Measurements from ENCODE around the gene NEK5. TPM values are rescaled to one million over a fixed set of nuclear protein-coding genes. Genes with fewer than 3 reads are reported as not detected.
A peak's percentile ranks its signal among the peaks of the same experiment; 100 is the strongest.
"Not testable (repeated sequence)": the region's sequence is repeated elsewhere in the genome, so short reads cannot be mapped to it uniquely, and the experiment has no call there.

The NEK5 gene
- total RNA-seq, 1 donor from 2014 or later: 0.94 TPM

DNA sequence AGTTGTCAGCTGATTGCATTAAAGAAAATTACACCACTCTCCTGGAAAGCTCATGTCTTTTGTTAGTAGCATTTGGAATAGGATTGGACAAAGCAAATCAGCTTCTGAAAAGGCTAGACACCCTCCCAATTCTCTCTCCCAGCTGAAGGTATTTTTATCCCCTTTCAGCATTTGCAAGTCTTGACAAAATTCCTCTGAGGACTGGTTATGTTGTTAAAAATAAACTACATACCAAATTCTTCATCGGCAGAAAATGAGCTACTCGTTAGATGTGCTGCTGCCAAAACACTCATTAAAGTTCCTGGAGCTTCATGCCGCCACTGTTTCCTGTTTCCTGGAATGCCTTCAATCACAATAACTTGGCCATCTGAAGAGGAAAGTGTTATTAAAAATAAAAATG is 67.3 kb downstream of the NEK5 start:
- DNase-seq: no peak

DNA sequence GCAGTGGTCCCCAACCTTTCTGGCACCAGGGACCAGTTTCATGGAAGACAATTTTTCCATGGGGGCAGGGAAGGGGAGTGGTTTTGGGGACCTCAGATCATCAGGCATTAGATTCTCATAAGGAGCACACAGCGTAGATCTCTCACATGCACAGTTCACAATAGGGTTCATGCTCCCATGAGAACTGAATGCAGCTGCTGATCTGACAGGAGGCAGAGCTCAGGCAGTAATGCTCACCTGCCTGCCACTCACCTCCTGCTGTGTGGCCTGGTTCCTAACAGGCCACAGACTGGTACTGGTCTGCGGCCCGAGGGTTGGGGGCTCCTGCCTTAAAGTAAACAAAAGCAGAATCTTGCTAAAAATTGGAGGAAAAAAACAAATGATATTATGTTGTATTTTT is 67.8 kb downstream of the NEK5 start:
- not testable (repeated sequence) for DNase-seq

DNA sequence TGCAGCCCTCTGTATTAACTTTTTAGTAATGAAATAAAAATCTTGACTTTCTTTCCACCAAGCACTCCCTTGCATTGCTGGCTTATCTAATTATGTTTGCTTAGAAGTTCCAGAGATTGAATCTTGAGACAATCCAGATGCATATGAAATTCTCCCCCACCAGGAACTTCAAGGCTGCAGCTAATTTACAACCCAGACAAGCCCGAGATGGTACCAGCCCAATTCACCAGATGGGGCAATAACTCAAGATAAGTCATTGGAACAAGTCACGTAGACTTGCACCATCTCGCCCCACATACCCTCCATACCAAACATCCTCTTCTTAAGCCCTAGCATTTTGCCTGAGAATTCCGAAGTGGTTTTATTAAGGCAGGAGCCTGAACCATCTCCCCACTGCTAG is 75.4 kb downstream of the NEK5 start:
- no peak for DNase-seq

DNA sequence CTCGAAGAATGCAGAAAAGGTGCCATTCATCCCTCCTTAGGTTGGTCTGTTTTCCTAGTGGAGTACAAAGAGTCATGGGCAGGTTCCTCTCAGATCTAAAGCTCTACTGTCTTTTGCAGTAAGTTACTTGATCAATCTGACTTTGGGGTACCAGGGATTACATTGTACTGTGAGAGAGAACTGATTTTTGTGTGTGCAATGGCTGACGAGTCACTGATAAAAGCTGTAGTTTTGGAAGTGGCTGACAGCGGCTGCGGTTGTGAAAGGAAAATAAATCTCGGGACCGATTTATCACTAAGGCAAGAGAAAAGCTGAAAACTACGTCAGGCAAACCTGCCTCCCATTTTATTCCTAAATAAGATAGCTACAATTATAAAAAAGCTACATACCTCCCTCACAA is 77.5 kb downstream of the NEK5 start:
- no peak for DNase-seq

DNA sequence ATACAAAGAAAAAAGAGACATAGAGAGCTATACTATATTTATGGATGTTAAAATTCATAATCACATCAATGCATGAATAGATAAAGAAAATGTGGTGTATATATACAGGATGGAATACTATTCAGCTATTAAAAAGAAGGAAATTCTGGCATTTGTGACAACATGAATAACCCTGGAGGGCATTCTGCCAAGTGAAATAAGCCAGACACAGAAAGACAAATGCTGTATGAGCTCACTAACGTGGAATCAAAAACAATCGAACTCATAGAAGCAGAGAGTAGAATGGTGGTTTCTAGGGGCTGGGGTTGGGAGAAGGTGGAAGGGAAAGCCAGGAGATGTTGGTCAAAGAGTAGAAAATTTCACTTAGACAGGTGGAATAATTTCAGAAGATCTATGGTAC is 80.4 kb downstream of the NEK5 start:
- DNase-seq: no peak

DNA sequence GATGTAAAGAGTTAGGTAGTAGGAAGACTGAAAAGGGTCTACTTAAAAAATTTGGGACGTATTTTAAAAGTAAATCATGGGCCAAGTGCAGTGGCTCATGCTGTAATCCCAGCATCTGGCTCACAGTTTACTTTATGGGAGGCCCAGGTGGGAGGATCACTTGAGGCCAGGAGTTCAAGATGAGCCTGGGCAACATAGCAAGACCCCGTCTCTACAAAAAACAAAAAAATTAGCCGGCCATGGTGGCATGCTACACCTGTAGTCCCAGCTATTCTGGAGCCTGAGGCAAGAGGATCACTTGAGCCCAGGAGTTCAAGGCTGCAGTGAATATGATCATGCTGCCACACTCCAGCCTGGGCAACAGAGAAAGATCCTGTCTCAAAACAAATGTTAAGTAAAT is 81.4 kb downstream of the NEK5 start:
- DNase-seq: no peak

DNA sequence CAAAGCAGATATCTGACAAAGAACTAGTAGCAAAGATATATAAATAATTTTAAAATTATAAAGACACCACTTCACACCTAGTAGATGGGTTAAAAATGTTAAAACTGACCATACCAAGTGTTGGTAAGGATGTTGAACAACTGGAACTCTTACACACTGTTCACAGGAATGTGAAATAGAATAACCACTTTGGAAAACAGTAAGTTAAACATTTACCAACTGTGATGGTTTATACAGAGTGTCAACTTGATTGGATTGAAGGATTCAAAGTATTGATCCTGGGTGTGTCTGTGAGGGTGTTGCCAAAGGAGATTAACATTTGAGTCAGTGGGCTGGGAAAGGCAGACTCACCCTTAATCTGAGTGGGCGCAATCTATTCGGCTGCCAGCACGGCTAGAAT is 85.2 kb downstream of the NEK5 start:
- no peak for DNase-seq

DNA sequence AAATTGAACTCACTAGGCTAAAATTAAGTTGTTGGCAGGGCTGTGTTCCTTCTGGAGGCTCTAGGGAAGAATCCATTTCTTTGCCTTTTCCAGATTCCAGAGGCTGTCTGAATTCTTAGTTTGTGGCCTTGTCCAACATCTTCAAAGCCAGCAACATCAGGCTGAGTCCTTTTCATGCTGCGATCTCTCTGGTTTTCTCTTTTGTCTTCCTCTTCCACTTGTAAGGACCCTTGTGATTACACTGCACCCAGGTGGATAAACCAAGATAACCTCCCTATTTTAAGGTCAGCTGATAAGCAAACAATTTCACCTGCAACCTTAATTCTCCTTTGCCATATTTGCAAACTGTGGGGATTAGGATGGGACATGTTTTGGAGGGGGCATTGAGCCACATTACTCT is 92.8 kb downstream of the NEK5 start:
- DNase-seq: no peak

DNA sequence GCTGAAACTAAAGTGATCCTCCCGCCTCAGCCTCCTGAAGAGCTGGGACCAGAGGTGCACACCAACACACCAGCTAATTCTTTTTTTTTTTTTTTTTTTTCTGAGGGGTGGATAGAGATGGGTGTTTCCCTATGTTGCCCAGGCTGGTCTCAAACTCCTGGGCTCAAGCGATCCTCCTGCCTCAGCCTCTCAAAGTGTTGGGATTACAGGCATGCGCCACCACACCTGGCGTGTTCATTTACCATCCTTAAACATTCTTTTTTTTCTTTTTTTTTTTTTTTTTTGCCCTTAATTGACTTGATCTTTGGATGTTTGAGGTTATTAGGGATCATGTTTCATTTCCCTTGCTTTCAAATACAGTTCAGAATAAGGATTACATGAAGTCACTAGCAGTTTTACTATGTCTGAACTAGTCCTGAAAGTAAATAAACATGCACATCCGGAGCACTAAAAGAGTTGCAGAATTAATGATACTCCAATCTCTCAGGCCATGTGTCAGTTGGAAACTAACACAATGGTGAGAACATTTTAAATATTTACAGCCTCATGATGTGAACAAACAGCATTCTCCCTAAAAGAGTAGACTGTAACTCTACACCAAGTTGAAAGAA is 94.2 kb downstream of the NEK5 start:
- no peak for DNase-seq

DNA sequence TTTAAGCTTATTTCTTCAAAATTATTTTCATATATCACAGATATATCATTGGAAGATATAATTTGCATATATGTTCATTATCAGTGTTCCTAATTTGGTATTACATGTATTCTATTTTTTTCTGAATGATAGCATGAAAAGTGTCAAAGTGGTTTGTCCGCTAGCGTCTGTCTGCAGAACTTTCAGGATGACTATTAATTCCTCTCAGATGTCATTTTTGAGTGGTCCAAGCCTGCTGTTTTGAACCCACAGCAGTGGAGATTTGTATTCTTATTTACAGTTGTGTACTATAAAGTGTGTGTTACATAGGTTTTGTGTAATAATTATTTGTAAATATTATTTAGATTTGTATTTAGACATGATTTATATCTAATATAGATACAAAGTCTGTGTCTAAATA is 95.8 kb downstream of the NEK5 start:
- no peak for DNase-seq

DNA sequence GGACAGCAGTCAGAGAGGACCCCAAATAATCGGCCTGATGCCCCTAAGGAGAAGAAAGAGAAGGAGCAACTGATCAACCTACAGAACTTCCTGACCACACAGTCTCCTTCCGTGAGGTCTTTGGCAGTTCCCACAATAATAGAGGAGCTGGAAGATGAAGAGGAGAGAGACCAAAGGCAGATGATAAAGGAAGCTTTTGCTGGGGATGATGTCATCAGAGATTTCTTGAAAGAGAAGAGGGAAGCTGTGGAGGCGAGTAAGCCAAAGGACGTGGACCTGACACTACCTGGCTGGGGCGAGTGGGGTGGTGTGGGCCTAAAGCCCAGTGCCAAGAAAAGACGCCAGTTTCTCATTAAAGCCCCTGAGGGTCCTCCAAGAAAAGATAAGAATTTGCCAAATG is 98.5 kb downstream of the NEK5 start:
- not testable (repeated sequence) for DNase-seq

DNA sequence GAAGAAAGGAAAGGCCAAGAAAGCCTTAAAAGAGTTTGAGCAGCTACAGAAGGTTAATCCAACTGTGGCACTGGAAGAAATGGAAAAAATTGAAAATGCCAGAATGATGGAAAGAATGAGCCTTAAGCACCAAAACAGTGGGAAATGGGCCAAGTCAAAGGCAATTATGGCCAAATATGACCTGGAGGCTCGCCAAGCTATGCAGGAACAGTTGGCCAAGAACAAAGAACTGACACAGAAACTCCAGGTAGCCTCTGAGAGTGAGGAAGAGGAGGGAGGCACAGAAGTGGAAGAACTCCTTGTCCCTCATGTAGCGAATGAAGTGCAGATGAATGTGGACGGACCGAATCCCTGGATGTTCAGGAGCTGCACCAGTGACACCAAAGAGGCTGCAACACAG is 99.3 kb downstream of the NEK5 start:
- no peak for DNase-seq

DNA sequence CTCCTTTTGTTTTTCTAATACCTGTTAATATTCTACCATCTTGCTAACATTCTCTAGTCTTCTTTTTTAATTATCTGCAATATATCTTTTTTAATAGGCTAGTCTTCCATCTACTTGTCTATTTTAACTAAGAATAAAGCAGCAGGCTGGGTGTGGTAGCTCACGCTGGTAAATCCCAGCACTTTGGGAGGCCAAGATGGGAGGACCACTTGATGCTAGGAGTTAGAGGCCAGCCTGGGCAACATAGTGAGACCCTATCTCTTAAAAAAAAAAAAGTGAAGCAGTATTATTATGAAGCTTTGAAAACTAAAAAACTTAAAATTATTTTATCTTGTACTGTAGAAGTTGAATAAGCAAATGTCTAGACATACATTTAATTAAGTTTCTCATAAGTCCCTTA is 101.0 kb downstream of the NEK5 start:
- DNase-seq: no peak

DNA sequence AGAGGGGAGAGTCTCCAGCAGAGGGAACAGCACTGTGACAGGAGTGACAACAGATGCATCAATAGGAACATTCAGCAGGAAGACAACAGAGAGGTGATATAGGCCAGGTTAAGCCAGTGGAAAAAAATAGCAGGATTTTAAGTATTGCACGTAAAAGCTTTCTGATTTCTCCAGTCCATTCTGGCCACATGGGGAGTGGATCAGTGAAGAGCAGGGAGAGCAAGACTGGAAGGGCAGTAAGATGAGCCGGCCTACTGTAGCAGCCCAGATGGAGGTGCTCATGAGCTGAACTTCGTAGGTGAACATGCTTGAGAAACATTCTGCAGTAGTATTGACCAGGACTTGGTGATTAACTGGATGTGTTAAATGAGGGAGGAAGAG is 102.6 kb downstream of the NEK5 start:
- no peak for DNase-seq

DNA sequence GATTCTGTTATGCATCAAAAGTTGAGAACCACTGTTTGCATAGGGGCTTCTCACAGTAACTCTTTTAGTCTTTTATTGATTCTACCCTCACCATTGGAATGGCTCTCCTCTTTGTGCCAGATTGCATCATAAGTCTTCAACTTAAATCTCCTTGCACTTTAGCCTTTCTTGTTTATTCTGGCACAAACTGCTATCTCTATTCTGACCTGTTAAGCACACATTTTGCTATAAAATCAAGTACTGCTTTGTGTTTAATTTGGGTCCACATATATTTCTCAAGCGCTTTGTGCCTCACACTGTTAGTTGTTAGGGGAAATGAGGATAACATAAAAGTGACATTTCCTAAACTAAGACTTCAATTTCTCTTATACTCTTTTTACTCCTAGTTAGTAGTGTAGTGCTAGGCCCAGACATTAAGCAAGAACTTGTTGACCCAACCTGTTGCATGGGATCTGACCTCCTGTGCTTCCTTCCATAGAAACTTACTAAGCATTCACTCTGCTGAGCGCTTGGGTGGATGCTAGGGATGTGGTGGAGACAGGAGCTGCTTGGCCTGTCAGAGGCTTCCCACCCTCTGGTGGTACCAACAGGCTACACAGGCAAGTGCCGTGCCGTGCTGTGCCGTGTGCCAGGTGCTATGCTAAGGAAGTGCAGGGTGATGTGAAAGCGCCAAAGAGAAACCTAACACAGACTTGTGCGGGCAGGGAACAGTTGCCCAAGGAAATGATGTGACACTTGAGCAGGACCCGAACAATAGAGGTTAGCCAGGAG is 103.2 kb downstream of the NEK5 start:
- no peak for DNase-seq

DNA sequence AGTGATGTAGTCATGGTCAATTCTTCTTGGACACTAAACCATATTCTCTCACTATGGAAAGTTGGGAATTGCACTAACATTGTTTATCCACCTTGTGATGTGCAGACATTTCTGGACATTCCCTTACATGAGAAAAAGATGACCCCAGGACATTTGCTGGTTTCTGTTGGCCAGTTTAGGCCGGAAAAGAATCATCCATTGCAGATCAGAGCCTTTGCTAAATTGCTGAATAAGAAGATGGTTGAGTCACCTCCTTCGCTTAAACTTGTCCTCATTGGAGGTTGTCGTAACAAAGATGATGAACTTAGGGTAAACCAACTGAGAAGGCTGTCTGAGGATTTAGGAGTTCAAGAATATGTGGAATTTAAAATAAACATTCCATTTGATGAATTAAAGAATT is 104.4 kb downstream of the NEK5 start, which contains the start of gene UTP14C:
TSS of gene UTP14C (plus strand) at position 211 of the 400 bp plus-strand sequence. CDS start 4,114 bp downstream, outside the sequence.
- no peak for DNase-seq

DNA sequence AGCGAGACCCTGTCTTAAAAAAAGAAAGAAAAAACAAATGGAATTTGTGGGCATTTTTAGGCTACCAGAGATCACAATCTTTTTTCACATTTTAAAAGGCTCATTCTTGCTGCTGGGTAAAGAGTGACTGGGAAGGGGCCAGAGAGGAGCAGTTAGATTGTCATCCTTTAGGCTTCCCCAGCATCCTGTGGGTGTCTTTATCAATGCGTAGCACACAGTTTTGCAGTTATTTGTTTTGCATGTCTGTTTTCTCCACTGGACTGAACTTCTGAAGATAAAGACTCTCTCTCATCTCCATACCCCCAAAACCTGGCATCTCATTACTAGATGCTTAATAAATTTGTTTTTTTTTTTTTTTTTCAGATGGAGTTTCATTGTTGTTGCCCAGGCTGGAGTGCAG is 106.5 kb downstream of the NEK5 start:
- DNase-seq: no peak

DNA sequence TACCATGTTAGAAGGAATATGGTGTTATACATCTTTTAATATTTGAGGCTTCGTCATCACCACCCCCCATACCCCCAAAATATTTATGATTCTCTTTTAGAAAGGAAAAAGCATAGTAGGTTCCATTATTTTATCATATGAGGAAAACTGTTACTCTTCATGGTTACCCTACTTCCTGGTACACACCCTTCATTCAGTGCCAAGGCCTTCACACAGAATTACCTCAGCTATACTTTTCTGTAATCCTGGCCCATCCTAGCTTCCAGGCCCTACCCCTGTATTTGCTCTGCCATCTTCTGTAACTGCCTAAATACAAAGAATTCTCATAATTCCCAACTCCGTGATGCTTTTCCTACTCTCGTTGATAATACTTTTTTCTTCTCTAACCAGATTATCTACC is 108.7 kb downstream of the NEK5 start:
- no peak for DNase-seq

DNA sequence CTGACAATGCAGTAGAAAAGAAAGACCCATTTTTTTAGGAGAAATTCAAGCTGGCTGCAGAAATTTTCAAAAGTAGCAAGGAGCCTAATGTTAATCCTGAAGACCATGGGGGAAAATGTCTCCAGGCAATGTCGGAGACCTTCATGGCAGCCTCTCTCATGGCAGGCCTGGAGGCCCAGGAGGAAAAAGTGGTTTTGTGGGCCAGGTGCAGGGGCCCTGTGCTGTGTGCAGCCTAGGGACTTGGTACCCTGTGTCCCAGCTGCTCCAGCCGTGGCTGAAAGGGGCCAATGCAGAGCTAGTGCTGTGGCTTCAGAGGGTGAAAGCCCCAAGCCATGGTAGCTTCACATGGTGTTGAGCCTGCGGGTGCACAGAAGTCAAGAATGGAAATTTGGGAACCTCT is 112.6 kb downstream of the NEK5 start:
- no peak for DNase-seq

DNA sequence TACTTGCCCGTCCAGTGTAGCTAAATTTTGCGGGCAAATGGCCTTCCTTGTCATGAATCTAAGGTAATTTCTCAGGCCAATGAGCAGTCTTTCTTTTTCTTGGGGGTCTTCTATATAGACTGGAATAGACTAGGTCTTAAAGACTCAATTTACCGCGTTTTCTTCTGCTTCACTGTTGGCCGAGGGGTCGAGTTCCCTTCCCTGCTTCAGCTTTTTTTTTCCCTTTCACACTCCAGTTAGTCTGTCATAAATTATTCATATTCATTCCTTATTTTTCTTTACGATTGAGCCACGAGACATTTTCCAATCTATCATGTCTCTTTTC is 116.4 kb downstream of the NEK5 start:
- DNase-seq: no peak

DNA sequence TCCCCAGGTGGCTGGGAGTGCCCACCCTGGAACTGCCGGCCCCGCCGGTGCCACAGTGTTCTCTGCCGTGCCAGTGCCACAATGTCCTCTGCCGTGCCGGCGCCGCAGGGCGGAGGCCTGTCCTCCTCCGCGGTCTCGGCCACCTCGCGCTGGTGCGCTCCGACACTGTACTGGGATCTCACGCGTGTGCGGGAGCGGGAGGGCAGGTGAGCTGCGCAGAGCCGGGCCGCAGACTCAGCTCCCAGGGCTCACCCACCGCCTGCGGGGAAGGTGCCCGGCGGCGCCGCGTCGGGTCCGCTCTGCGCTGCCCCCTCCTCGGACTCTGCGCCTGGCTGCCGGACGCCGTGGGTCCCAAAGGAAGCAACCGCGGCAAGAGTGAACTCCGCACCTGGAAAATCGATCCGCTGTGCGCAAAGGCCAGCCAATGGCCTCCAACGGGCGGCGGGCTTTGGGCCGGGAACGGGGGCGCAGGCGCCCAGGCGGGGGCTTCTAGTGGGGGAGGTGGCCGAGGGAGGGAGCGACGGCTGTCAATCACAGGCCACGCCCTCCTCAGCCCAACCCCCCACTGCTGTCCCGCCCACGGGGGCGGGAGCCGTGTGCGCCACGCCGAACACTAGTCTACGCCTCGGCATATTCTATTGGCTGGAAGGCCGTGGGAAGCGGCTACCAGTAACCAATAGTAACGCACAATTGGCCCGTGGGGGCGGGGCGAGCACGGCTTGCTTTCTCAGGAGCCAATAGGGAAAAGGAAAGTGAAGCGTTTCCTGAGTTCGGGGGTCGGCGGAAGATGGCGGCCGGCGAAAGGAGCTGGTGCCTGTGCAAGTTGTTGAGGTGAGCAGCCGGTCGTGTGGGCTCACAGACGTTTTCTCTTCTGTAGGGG is 117.0 kb downstream of the NEK5 start, which contains the start of gene ALG11:
TSS of gene ALG11 (plus strand) at position 767 of the 880 bp plus-strand sequence. CDS start at position 788, 21 bp downstream.
- peak; percentile 97 for DNase-seq

DNA sequence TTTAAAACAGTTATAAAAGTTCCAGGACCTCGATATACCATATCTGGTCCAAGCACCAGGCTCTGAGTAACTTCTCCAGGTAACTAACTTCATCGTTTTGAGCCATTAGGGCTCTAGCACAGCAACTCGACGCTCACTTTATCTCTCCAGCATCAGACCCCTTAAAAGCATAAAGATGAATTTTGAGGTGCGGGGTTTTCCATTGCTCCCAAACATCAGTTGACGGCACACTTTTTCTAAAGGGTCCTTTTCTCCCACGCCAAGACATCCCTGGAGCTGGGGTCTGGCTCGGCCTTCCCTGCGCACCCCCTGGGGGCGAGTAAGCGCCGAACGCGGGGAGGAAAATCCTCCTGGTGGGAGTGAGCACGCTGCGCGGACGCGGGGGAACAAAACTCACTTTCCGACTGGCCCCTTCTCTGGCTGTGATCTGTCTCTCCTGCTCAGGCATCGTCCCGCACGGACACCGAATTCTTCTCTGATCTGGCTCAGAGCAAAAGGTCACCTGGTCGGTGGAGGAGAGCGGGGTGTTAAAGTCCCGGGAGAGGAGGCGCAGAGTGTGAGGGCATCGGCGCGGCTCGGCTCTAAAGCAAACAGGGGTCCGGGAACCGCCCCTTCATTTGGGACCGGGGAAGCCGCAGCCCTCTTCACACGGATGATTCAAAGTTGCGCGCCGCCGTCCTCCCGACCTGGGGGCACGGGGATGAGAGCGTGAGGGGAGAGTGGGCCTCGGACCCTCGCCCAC is 117.8 kb downstream of the NEK5 start, which contains the start of gene ATP7B:
TSS of gene ATP7B (minus strand) at position 561 of the 742 bp plus-strand sequence. CDS start at position 448, 113 bp downstream.
- no peak for DNase-seq

Measured in occipital lobe (tissue), 2 donors.